Measurements from ENCODE around the gene RNF123.

DNA sequence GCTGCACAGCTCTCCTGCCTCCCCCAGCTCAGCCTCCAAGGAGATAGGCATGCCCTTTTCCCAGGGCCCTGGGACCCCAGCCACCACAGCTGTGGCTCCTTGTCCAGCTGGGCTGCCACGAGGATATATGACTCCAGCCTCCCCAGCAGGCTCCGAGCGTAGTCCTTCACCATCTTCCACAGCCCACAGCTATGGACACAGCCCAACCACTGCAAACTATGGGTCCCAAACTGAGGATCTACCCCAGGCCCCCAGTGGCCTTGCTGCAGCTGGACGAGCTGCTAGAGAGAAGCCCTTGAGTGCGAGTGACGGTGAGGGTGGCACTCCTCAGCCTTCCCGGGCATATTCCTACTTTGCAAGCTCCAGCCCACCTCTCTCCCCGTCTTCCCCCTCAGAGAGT is 35.7 kb upstream of the RNF123 start:
- TF ChIP-seq, protein P1, sequence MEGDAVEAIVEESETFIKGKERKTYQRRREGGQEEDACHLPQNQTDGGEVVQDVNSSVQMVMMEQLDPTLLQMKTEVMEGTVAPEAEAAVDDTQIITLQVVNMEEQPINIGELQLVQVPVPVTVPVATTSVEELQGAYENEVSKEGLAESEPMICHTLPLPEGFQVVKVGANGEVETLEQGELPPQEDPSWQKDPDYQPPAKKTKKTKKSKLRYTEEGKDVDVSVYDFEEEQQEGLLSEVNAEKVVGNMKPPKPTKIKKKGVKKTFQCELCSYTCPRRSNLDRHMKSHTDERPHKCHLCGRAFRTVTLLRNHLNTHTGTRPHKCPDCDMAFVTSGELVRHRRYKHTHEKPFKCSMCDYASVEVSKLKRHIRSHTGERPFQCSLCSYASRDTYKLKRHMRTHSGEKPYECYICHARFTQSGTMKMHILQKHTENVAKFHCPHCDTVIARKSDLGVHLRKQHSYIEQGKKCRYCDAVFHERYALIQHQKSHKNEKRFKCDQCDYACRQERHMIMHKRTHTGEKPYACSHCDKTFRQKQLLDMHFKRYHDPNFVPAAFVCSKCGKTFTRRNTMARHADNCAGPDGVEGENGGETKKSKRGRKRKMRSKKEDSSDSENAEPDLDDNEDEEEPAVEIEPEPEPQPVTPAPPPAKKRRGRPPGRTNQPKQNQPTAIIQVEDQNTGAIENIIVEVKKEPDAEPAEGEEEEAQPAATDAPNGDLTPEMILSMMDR (IDR thresholded peaks at IDR 0.05) = no peak
- no peak for TF ChIP-seq ZFX (IDR thresholded peaks at IDR 0.05; ENCODE audit: borderline replicate concordance)

Data from 22Rv1 (cell line).